GM12878 (cell line): Measurements from ENCODE around the gene STXBP2. TPM values are rescaled to one million over a fixed set of nuclear protein-coding genes. Genes with fewer than 3 reads are reported as not detected.
A peak's percentile ranks its signal among the peaks of the same experiment; 100 is the strongest.

ENCODE experiments used
- CUX1 ChIP-seq: IDR thresholded peaks from 2 replicates; pipeline ENCODE4 v1.6.1; 2012; ENCODE audit warnings: improper control_type of control experiment, low read depth, low read length; ENCODE audit not compliant: insufficient replicate concordance
- POLR2A ChIP-seq: IDR thresholded peaks from 2 replicates; pipeline ENCODE4 v1.6.1; 2011; ENCODE audit warnings: low read depth, mild to moderate bottlenecking, low read length
- TCF3 ChIP-seq: IDR thresholded peaks from 2 replicates; pipeline ENCODE4 v1.6.1; 2012; ENCODE audit warnings: low read depth, mild to moderate bottlenecking, low read length, borderline replicate concordance; ENCODE audit not compliant: insufficient read depth
- polyA plus RNA-seq, 11 experiments: library from polyadenylated mRNA; depleted of rRNA in 4 of 11; unstranded in 6 of 11; stranded (reverse) in 5 of 11; fragments of >200 nt; fragmentation: Nextera tagmentation in 4 of 11; fragmentation: Illumina TruSeq in 1 of 11; extraction: Ambion mirVana in 4 of 11; extraction: Trizol in 1 of 11; gene quantifications; 1 replicate in 1 of 11; 2 replicates in 10 of 11; pipeline versions ENCODE4 v1.2.1 to v1.2.3, GENCODE V29; 2011 to 2016; ENCODE audit warnings: inconsistent platforms in 2 of 11, missing spikeins in 2 of 11, low read depth in 1 of 11
- total RNA-seq, 4 experiments: library from RNA; depleted of rRNA in 3 of 4; stranded (reverse); fragments of >200 nt in 3 of 4; fragmentation: Illumina TruSeq in 1 of 4; extraction: Trizol in 1 of 4; gene quantifications; 2 replicates each; pipeline versions ENCODE4 v1.2.1 to v1.2.3, GENCODE V29; 2013 to 2021

The STXBP2 gene
- total and polyA plus RNA-seq, 10 of the 15 experiments (the other 5 are each of a cell fraction or from before 2014, with no cell fraction given), result 2.6 to 111 (median 61.4) TPM

DNA sequence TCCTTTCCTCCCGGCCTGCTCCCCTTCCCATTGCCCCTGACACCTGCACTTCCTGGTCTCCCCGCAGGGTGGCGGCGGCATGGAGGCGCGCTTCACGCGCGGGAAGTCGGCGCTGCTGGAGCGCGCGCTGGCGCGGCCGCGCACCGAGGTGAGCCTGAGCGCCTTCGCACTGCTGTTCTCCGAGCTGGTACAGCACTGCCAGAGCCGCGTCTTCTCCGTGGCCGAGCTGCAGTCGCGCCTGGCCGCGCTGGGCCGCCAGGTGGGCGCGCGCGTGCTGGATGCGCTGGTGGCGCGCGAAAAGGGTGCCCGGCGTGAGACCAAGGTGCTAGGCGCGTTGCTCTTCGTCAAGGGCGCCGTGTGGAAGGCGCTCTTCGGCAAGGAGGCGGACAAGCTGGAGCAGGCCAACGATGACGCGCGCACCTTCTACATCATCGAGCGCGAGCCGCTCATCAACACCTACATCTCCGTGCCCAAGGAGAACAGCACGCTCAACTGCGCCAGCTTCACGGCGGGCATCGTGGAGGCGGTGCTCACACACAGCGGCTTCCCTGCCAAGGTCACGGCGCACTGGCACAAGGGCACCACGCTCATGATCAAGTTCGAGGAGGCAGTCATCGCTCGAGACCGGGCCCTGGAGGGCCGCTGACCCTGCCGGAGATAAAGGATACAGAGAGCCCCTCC lies 45.4 kb downstream of the STXBP2 start (continued):
- TF ChIP-seq CUX1 (no peak), TCF3 (0 out of 2 replicates have a peak, but pooled peaks have one; percentile 28), POLR2A (peak; percentile 19; the same call in 1 of the 2 replicates)
